K562 (cell line): ENCODE data around the gene BRINP1. TPM values are rescaled to one million over a fixed set of nuclear protein-coding genes. Genes with fewer than 3 reads are reported as not detected.

Experiments
- ATAC-seq: fragments of 200-7000 bp; cut with Tn5 transposase; 3 replicates; pipeline ENCODE4 v1.9.1; 2020; ENCODE audit warnings: moderate library complexity
- BruUV-seq: library from RNA; stranded (reverse); fragments of 400-500 nt; replicated peaks from 2 replicates; lab custom pipeline; 2021; lab: Mats Ljungman, UMichigan
- CTCF ChIA-PET: fragments of 300-600 bp; formaldehyde crosslinking; extraction: SDS; loops from one replicate; lab custom pipeline; 2021; ENCODE audit warnings: low intra/inter-chr PET ratio; lab: Yijun Ruan, JAX
- POLR2A ChIA-PET: fragments of 300-600, 350-650 bp; sonication (Branson Sonifier 250); formaldehyde crosslinking; extraction: SDS; loops from one replicate; lab custom pipeline; 2021; ENCODE audit warnings: antibody characterized with exemption, inconsistent platforms; lab: Yijun Ruan, JAX
- DNase-seq, 4 experiments: peaks; one replicate each; pipeline versions ENCODE4 v3.0.0 to v3.0.0-alpha.2; 2011 to 2018; ENCODE audit warnings: low spot score in 3 of 4, mixed read lengths in 3 of 4; ENCODE audit errors: extremely low read depth in 1 of 4
- FAIRE-seq: peaks from 2 replicates; lab custom pipeline; 2011; peaks lifted over from hg19 to GRCh38; lab: Jason Lieb, UNC
- H2AFZ ChIP-seq: 2 replicates; pipeline ENCODE4 v1.6.0; 2011; ENCODE audit warnings: low read depth, low read length, control low read depth, inconsistent platforms
- H3K27ac ChIP-seq: fragments of 200-600 bp; 3 replicates; pipeline ENCODE4 v1.8.0; 2011; ENCODE audit warnings: low read depth, mild to moderate bottlenecking, control low read depth, inconsistent platforms, low read length, moderate library complexity, mixed read lengths; ENCODE audit errors: extremely low read depth
- H3K27me3 ChIP-seq, 2 experiments: fragments of 300-600 bp in 1 of 2; 2 replicates in 1 of 2; 3 replicates in 1 of 2; pipeline versions ENCODE4 v1.6.0 to v1.8.0; 2011; ENCODE audit warnings: inconsistent platforms in 2 of 2, low read length in 2 of 2, mild to moderate bottlenecking in 1 of 2, mixed read lengths in 1 of 2, moderate library complexity in 1 of 2; ENCODE audit not compliant: control insufficient read depth in 2 of 2, insufficient read depth in 2 of 2
- H3K36me3 ChIP-seq: fragments of 300-600 bp; 3 replicates; pipeline ENCODE4 v1.8.0; 2011; ENCODE audit warnings: mild to moderate bottlenecking, low read length, inconsistent platforms; ENCODE audit not compliant: control insufficient read depth, insufficient read depth
- H3K4me1 ChIP-seq, 2 experiments: fragments of 200-600 bp in 1 of 2; replicated peaks in 1 of 2; 2 replicates in 1 of 2; 3 replicates in 1 of 2; pipeline versions ENCODE4 v1.5.1 to v1.8.0; 2011; ENCODE audit warnings: inconsistent platforms in 2 of 2, low read length in 2 of 2, mild to moderate bottlenecking in 1 of 2, mixed read lengths in 1 of 2, moderate library complexity in 1 of 2; ENCODE audit not compliant: control insufficient read depth in 2 of 2, insufficient read depth in 2 of 2
- H3K4me2 ChIP-seq: 2 replicates; pipeline ENCODE4 v1.6.1; 2011; ENCODE audit warnings: low read length, control low read depth, inconsistent platforms, mixed read lengths; ENCODE audit not compliant: insufficient read depth
- H3K4me3 ChIP-seq: fragments of 200-600 bp; sonication (generic), shearing (Covaris generic); 2 replicates; pipeline ENCODE4 v1.5.1; 2016; ENCODE audit warnings: control low read depth, inconsistent platforms
- H3K79me2 ChIP-seq: fragments of 200-600 bp; 3 replicates; pipeline ENCODE4 v1.8.0; 2011; ENCODE audit warnings: low read length, inconsistent platforms; ENCODE audit not compliant: control insufficient read depth, insufficient read depth
- H3K9ac ChIP-seq, 2 experiments: 2 replicates each; pipeline versions ENCODE4 v1.6.0 to v1.6.1; 2011; ENCODE audit warnings: low read depth in 2 of 2, low read length in 2 of 2, control low read depth in 1 of 2, inconsistent platforms in 1 of 2, mild to moderate bottlenecking in 1 of 2, mixed read lengths in 1 of 2; ENCODE audit not compliant: insufficient read depth in 1 of 2
- H3K9me1 ChIP-seq: one replicate; pipeline ENCODE4 v1.6.0; 2011; ENCODE audit warnings: inconsistent platforms, mild to moderate bottlenecking, low read length, moderate library complexity; ENCODE audit not compliant: control insufficient read depth, insufficient read depth
- H3K9me3 ChIP-seq: replicated peaks from 2 replicates; pipeline ENCODE4 v1.5.1; 2011; ENCODE audit warnings: low read depth, low read length, inconsistent platforms; ENCODE audit not compliant: control insufficient read depth, insufficient read depth
- H4K20me1 ChIP-seq: replicated peaks from 2 replicates; pipeline ENCODE4 v1.6.1; 2011; ENCODE audit warnings: low read length, inconsistent platforms, mixed read lengths; ENCODE audit not compliant: control insufficient read depth, insufficient read depth
- ELK1 ChIP-seq: sonication (generic); formaldehyde crosslinking; IDR thresholded peaks from 2 replicates; pipeline ENCODE4 v1.8.1; 2022; ENCODE audit warnings: missing genetic modification reagents
- HCFC1 ChIP-seq: IDR thresholded peaks from 2 replicates; pipeline ENCODE4 v1.6.1; 2012; ENCODE audit warnings: low read depth, low read length, improper control_type of control experiment
- HES1 ChIP-seq: fragments of 450-650 bp; IDR thresholded peaks from 2 replicates; pipeline ENCODE4 v1.6.1; 2016; ENCODE audit warnings: low read depth, mild to moderate bottlenecking, moderate library complexity
- HNRNPUL1 ChIP-seq: fragments of 200-400 bp; formaldehyde crosslinking; IDR thresholded peaks from 2 replicates; pipeline ENCODE4 v1.6.1; 2017; ENCODE audit warnings: low read length
- KDM5B ChIP-seq: fragments of 200-600 bp; sonication (generic); IDR thresholded peaks from 2 replicates; pipeline ENCODE4 v1.6.1; 2012; ENCODE audit warnings: low read depth, mild to moderate bottlenecking, moderate library complexity, low read length, control low read depth, inconsistent platforms; ENCODE audit not compliant: insufficient replicate concordance
- MECOM ChIP-seq: fragments of 250-450 bp; sonication (Bioruptor Pico); IDR thresholded peaks from 2 replicates; pipeline ENCODE4 v1.8.0; 2022; ENCODE audit warnings: inconsistent platforms
- PKNOX1 ChIP-seq: fragments of 450-650 bp; IDR thresholded peaks from 2 replicates; pipeline ENCODE4 v1.6.1; 2016
- PYGO2 ChIP-seq: fragments of 450-650 bp; IDR thresholded peaks from 2 replicates; pipeline ENCODE4 v1.6.1; 2016; ENCODE audit warnings: mild to moderate bottlenecking, missing genetic modification characterization, moderate library complexity, missing compliant biosample characterization
- RERE ChIP-seq: sonication (generic); formaldehyde crosslinking; IDR thresholded peaks from 2 replicates; pipeline ENCODE4 v1.8.0; 2023; ENCODE audit warnings: missing genetic modification reagents, mild to moderate bottlenecking, borderline replicate concordance
- SAFB2 ChIP-seq: fragments of 200-400 bp; formaldehyde crosslinking; IDR thresholded peaks from 2 replicates; pipeline ENCODE4 v1.6.1; 2018; ENCODE audit warnings: borderline replicate concordance, low read length, low read depth, moderate library complexity; ENCODE audit not compliant: severe bottlenecking
- SUPT5H ChIP-seq: fragments of 450-650 bp; IDR thresholded peaks from 2 replicates; pipeline ENCODE4 v1.6.1; 2016
- ZNF274 ChIP-seq: IDR thresholded peaks from 2 replicates; pipeline ENCODE4 v1.6.1; 2011; ENCODE audit warnings: low read depth, mild to moderate bottlenecking, low read length, moderate library complexity, borderline replicate concordance
- ZNF589 ChIP-seq: fragments of 200-800 bp; sonication (Bioruptor generic); IDR thresholded peaks from 2 replicates; pipeline ENCODE4 v1.6.1; 2016; ENCODE audit warnings: low read depth, missing genetic modification characterization, missing compliant biosample characterization
- WGBS: fragments of 100-300 bp; shearing (Covaris generic); methylation state at CpG from one replicate; pipeline ENCODE4 v1.1.6; 2016; ENCODE audit warnings: low coverage, mixed read lengths; ENCODE audit not compliant: insufficient coverage; ENCODE audit errors: missing lambda C conversion rate; 5-methylcytosine and 5-hydroxymethylcytosine counted together
- in situ Hi-C: fragments of 300-500 bp; cut with MboI; formaldehyde crosslinking; loops from 4 replicates; pipeline ENCODE4 v1.15.0; 2018; ENCODE audit warnings: inconsistent platforms, mixed read lengths
- intact Hi-C: fragments of 100-400 bp; cut with micrococcal nuclease; formaldehyde crosslinking; loops from 2 replicates; pipeline ENCODE4 v1.14.2; 2022
- polyA plus RNA-seq, 8 experiments: library from polyadenylated mRNA; depleted of rRNA in 4 of 8; stranded (reverse) in 5 of 8; unstranded in 3 of 8; fragments of >200 nt; fragmentation: Nextera tagmentation in 2 of 8; fragmentation: Illumina TruSeq in 1 of 8; extraction: Ambion mirVana in 2 of 8; extraction: Trizol in 1 of 8; gene quantifications; 2 replicates each; pipeline versions ENCODE4 v1.2.1 to v1.2.3, GENCODE V29; 2011 to 2014; ENCODE audit warnings: inconsistent platforms in 1 of 8, missing spikeins in 1 of 8
- total RNA-seq, 7 experiments: library from RNA; depleted of rRNA in 6 of 7; stranded (reverse); fragments of >200 nt in 6 of 7; fragmentation: Illumina TruSeq in 2 of 7; extraction: Trizol in 2 of 7; gene quantifications; 2 replicates each; pipeline versions ENCODE4 v1.2.1 to v1.2.3, GENCODE V29; 2011 to 2021; ENCODE audit warnings: low replicate concordance in 1 of 7

Gene BRINP1
- total and polyA plus RNA-seq, 9 of the 15 experiments (the other 6 are each of a cell fraction or from before 2014, with no cell fraction given): not detected

GRCh38 chr9:119148855-119149254 is 220.4 kb downstream of the BRINP1 start:
- Histone ChIP-seq H3K4me1 (no peaks in the 10 kb centered on the region), H2AFZ (no peak overlapping the region), H3K79me2 (no peaks in the 10 kb centered on the region), H3K36me3 (no peaks in the 10 kb centered on the region), H3K9me1 (no peaks in the 10 kb centered on the region), H3K27ac (no peak overlapping the region), H3K4me2 (no peak overlapping the region), H3K27me3 (no peaks in the 10 kb centered on the region), H3K9me3 (no peaks in the 10 kb centered on the region), H3K9ac (no peak overlapping the region), H3K4me3 (no peak overlapping the region), H4K20me1 (no peaks in the 10 kb centered on the region)
- intact Hi-C loops (no loop called here), in situ Hi-C loops (no loop called here)
- 8% methylated on average over 4 of the region's 4 CpGs for WGBS
- BruUV-seq: no TSS peak
- CTCF ChIA-PET: no interaction called here
- ATAC-seq: no peak
- no peak for FAIRE-seq
- POLR2A ChIA-PET: no interaction called here
- DNase-seq: no peak
- TF ChIP-seq ELK1: no peak
- TF ChIP-seq SAFB2: no peak
- TF ChIP-seq SUPT5H: no peak
- TF ChIP-seq KDM5B: no peak
- no peak for TF ChIP-seq HNRNPUL1
- TF ChIP-seq ZNF274: no peak
- no peak for TF ChIP-seq PKNOX1
- TF ChIP-seq ZNF589: no peak
- TF ChIP-seq RERE (CRISPR knock-in tag): no peak
- no peak for TF ChIP-seq HCFC1
- no peak for TF ChIP-seq MECOM (CRISPR knock-in tag)
- TF ChIP-seq HES1: no peak
- no peak for TF ChIP-seq PYGO2 (tag)
